ENCODE data around the gene CDC25B.

DNA sequence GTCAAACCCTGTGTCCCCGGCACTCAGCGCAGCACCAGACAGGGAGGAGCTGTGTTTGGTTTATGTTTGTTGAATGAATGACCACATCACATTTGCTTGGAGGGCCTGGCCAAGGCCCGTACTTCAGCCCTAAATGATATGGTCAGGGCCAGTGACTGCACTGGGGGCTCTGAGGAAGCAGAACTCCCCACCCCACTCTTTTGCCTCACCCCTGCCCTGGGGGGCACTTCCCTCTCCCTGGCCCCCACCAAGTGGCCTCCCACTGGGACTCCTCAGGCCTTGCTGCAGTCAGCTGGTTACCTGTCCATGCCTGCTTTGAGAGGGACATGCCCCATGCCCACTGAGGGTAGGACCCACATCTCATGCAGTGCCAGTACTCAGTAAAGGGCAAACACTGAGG lies 31.5 kb upstream of the CDC25B start:
- TF ChIP-seq RARB (CRISPR knock-in tag; IDR thresholded peaks at IDR 0.05) (no peak), ZFP30 (CRISPR knock-in tag; IDR thresholded peaks at IDR 0.05) (no peak), GLIS3 (CRISPR knock-in tag; IDR thresholded peaks at IDR 0.05) (no peak), SNAI2 (CRISPR knock-in tag; IDR thresholded peaks at IDR 0.05) (no peak), ARNTL (CRISPR knock-in tag; IDR thresholded peaks at IDR 0.05; ENCODE audit: borderline replicate concordance, low read depth) (no peak), ISL1 (CRISPR knock-in tag; IDR thresholded peaks at IDR 0.05) (no peak)
- TF ChIP-seq, protein P1, sequence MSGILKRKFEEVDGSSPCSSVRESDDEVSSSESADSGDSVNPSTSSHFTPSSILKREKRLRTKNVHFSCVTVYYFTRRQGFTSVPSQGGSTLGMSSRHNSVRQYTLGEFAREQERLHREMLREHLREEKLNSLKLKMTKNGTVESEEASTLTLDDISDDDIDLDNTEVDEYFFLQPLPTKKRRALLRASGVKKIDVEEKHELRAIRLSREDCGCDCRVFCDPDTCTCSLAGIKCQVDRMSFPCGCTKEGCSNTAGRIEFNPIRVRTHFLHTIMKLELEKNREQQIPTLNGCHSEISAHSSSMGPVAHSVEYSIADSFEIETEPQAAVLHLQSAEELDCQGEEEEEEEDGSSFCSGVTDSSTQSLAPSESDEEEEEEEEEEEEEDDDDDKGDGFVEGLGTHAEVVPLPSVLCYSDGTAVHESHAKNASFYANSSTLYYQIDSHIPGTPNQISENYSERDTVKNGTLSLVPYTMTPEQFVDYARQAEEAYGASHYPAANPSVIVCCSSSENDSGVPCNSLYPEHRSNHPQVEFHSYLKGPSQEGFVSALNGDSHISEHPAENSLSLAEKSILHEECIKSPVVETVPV (CRISPR knock-in tag; IDR thresholded peaks at IDR 0.05): no peak
- TF ChIP-seq, protein P2, sequence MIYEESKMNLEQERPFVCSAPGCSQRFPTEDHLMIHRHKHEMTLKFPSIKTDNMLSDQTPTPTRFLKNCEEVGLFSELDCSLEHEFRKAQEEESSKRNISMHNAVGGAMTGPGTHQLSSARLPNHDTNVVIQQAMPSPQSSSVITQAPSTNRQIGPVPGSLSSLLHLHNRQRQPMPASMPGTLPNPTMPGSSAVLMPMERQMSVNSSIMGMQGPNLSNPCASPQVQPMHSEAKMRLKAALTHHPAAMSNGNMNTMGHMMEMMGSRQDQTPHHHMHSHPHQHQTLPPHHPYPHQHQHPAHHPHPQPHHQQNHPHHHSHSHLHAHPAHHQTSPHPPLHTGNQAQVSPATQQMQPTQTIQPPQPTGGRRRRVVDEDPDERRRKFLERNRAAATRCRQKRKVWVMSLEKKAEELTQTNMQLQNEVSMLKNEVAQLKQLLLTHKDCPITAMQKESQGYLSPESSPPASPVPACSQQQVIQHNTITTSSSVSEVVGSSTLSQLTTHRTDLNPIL (CRISPR knock-in tag; IDR thresholded peaks at IDR 0.05; ENCODE audit: low read depth): no peak
- TF ChIP-seq, protein P3, sequence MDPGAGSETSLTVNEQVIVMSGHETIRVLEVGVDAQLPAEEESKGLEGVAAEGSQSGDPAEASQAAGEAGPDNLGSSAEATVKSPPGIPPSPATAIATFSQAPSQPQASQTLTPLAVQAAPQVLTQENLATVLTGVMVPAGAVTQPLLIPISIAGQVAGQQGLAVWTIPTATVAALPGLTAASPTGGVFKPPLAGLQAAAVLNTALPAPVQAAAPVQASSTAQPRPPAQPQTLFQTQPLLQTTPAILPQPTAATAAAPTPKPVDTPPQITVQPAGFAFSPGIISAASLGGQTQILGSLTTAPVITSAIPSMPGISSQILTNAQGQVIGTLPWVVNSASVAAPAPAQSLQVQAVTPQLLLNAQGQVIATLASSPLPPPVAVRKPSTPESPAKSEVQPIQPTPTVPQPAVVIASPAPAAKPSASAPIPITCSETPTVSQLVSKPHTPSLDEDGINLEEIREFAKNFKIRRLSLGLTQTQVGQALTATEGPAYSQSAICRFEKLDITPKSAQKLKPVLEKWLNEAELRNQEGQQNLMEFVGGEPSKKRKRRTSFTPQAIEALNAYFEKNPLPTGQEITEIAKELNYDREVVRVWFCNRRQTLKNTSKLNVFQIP (CRISPR knock-in tag; IDR thresholded peaks at IDR 0.05; ENCODE audit: borderline replicate concordance, low read depth): no peak
